HepG2 (cell line): ENCODE measurements around the gene ST6GALNAC4. TPM values are rescaled to one million over a fixed set of nuclear protein-coding genes. Genes with fewer than 3 reads are reported as not detected.

ENCODE experiments used
- ATAC-seq: fragments of 200-7000 bp; cut with Tn5 transposase; 3 replicates; pipeline ENCODE4 v1.9.1; 2020; ENCODE audit warnings: mild to moderate bottlenecking, moderate library complexity
- BruUV-seq: library from RNA; stranded (reverse); fragments of 400-500 nt; replicated peaks from 2 replicates; lab custom pipeline; 2021; lab: Mats Ljungman, UMichigan
- CTCF ChIA-PET: fragments of 300-600 bp; formaldehyde crosslinking; extraction: SDS; loops from one replicate; lab custom pipeline; 2021; ENCODE audit warnings: low total read pairs, inconsistent platforms, low intra/inter-chr PET ratio; lab: Yijun Ruan, JAX
- POLR2A ChIA-PET: fragments of 350-600 bp; sonication (Branson Sonifier 250); formaldehyde crosslinking; loops from one replicate; lab custom pipeline; 2020; ENCODE audit warnings: antibody characterized with exemption, inconsistent platforms; lab: Yijun Ruan, JAX
- DNase-seq: peaks from one replicate; pipeline ENCODE4 v3.0.0-alpha.2; 2015; ENCODE audit warnings: low spot score
- FAIRE-seq: peaks from 3 replicates; lab custom pipeline; 2011; peaks lifted over from hg19 to GRCh38; lab: Jason Lieb, UNC
- H2AFZ ChIP-seq: one replicate; pipeline ENCODE4 v1.6.1; 2011; ENCODE audit warnings: low read length, inconsistent platforms
- H3K27ac ChIP-seq: fragments of 300-600 bp; 3 replicates; pipeline ENCODE4 v1.8.0; 2011; ENCODE audit warnings: mixed run types, mild to moderate bottlenecking, mixed read lengths, low read length, inconsistent platforms; ENCODE audit not compliant: insufficient read depth; ENCODE audit errors: extremely low read length
- H3K27me3 ChIP-seq, 2 experiments: fragments of 200-600 bp in 1 of 2; 2 replicates in 1 of 2; 3 replicates in 1 of 2; pipeline versions ENCODE4 v1.6.0 to v1.8.0; 2011; ENCODE audit warnings: low read length in 2 of 2, mild to moderate bottlenecking in 2 of 2, moderate library complexity in 2 of 2, inconsistent platforms in 1 of 2; ENCODE audit not compliant: insufficient read depth in 2 of 2, control insufficient read depth in 1 of 2
- H3K36me3 ChIP-seq, 2 experiments: fragments of 200-600 bp in 1 of 2; replicated peaks in 1 of 2; 2 replicates in 1 of 2; 3 replicates in 1 of 2; pipeline versions ENCODE4 v1.5.1 to v1.8.0; 2011; ENCODE audit warnings: low read length in 2 of 2, inconsistent platforms in 1 of 2; ENCODE audit not compliant: insufficient read depth in 2 of 2, control insufficient read depth in 1 of 2
- H3K4me1 ChIP-seq: 2 replicates; pipeline ENCODE4 v1.5.1; 2012; ENCODE audit warnings: low read length, inconsistent platforms; ENCODE audit not compliant: insufficient read depth
- H3K4me2 ChIP-seq: 2 replicates; pipeline ENCODE4 v1.6.0; 2011; ENCODE audit warnings: low read depth, low read length, inconsistent platforms
- H3K4me3 ChIP-seq, 3 experiments: fragments of 200-600 bp in 1 of 3; sonication (generic), shearing (Covaris generic) in 1 of 3; replicated peaks in 1 of 3; 2 replicates each; pipeline ENCODE4 v1.5.1; 2011 to 2016; ENCODE audit warnings: low read length in 3 of 3, inconsistent platforms in 2 of 3, low read depth in 2 of 3, mild to moderate bottlenecking in 2 of 3, control low read depth in 1 of 3, mixed read lengths in 1 of 3; ENCODE audit not compliant: insufficient read depth in 1 of 3
- H3K79me2 ChIP-seq: one replicate; pipeline ENCODE4 v1.6.1; 2011; ENCODE audit warnings: low read length, inconsistent platforms; ENCODE audit not compliant: insufficient read depth
- H3K9ac ChIP-seq: 2 replicates; pipeline ENCODE4 v1.6.0; 2011; ENCODE audit warnings: mild to moderate bottlenecking, low read depth, low read length, inconsistent platforms; ENCODE audit not compliant: insufficient read depth
- H3K9me3 ChIP-seq: 2 replicates; pipeline ENCODE4 v1.5.1; 2012; ENCODE audit warnings: mild to moderate bottlenecking, low read length
- H4K20me1 ChIP-seq: 2 replicates; pipeline ENCODE4 v1.6.0; 2011; ENCODE audit warnings: inconsistent platforms, mild to moderate bottlenecking, low read length, moderate library complexity; ENCODE audit not compliant: insufficient read depth
- AGO2 ChIP-seq: fragments of 200-400 bp; formaldehyde crosslinking; optimal IDR thresholded peaks from 2 replicates; pipeline ENCODE3; 2017; ENCODE audit warnings: mild to moderate bottlenecking, low read depth, low read length, moderate library complexity
- FOXC1 ChIP-seq: sonication (generic); formaldehyde crosslinking; IDR thresholded peaks from 2 replicates; pipeline ENCODE4 v1.8.0; 2022; ENCODE audit warnings: mild to moderate bottlenecking, missing genetic modification reagents, borderline replicate concordance
- PITX1 ChIP-seq: sonication (generic); formaldehyde crosslinking; IDR thresholded peaks from 2 replicates; pipeline ENCODE4 v1.5.1; 2020; ENCODE audit warnings: mild to moderate bottlenecking, missing genetic modification reagents
- POLR2G ChIP-seq: fragments of 200-400 bp; formaldehyde crosslinking; IDR thresholded peaks from 2 replicates; pipeline ENCODE4 v1.6.1; 2018; ENCODE audit warnings: mild to moderate bottlenecking, low read depth, low read length, moderate library complexity
- RAD21 ChIP-seq: fragments of 450-650 bp; formaldehyde crosslinking; IDR thresholded peaks from 2 replicates; pipeline ENCODE4 v1.5.0; 2020; ENCODE audit warnings: mild to moderate bottlenecking
- SALL2 ChIP-seq: sonication (generic); formaldehyde crosslinking; IDR thresholded peaks from 2 replicates; pipeline ENCODE4 v1.8.1; 2023; ENCODE audit warnings: mild to moderate bottlenecking, missing genetic modification reagents, inconsistent platforms
- SKI ChIP-seq: fragments of 450-650 bp; IDR thresholded peaks from one replicate; pipeline ENCODE4 v1.6.1; 2018; ENCODE audit warnings: mild to moderate bottlenecking; ENCODE audit not compliant: partially characterized antibody
- SMC3 ChIP-seq: IDR thresholded peaks from 2 replicates; pipeline ENCODE4 v1.6.1; 2011; ENCODE audit warnings: low read length, improper control_type of control experiment
- STAG1 ChIP-seq: sonication (generic); formaldehyde crosslinking; IDR thresholded peaks from 2 replicates; pipeline ENCODE4 v1.4.0; 2020; ENCODE audit warnings: missing genetic modification reagents
- ZBTB38 ChIP-seq: sonication (generic); formaldehyde crosslinking; IDR thresholded peaks from 2 replicates; pipeline ENCODE4 v1.5.1; 2020; ENCODE audit warnings: mild to moderate bottlenecking, missing genetic modification reagents
- WGBS: methylation state at CpG from one replicate; pipeline ENCODE4 v1.1.6; 2017; ENCODE audit warnings: low lambda C conversion rate; 5-methylcytosine and 5-hydroxymethylcytosine counted together
- in situ Hi-C: cut with HindIII; loops from 2 replicates; pipeline ENCODE4 v1.10.0; 2017; ENCODE audit warnings: low pct_unique_long_range_greater_than_20kb; ENCODE audit not compliant: extremely low pct_ligation_motif_present
- intact Hi-C: fragments of 100-400 bp; cut with micrococcal nuclease; formaldehyde crosslinking; loops from one replicate; pipeline ENCODE4 v1.10.0; 2022; ENCODE audit not compliant: unreplicated experiment
- polyA plus RNA-seq, 8 experiments: library from polyadenylated mRNA; depleted of rRNA in 3 of 8; stranded (reverse) in 7 of 8; unstranded in 1 of 8; fragments of >200 nt; fragmentation: Illumina TruSeq in 4 of 8; extraction: Trizol in 4 of 8; gene quantifications; 2 replicates each; pipeline versions ENCODE4 v1.2.1 to v1.2.3, GENCODE V29; 2011 to 2016; ENCODE audit warnings: low read depth in 4 of 8, missing spikeins in 1 of 8, mixed read lengths in 1 of 8; ENCODE audit not compliant: insufficient read depth in 1 of 8
- total RNA-seq, 5 experiments: library from RNA; depleted of rRNA; stranded (reverse); fragments of >200 nt; fragmentation: Illumina TruSeq; extraction: Trizol; gene quantifications; 2 replicates each; pipeline ENCODE4 v1.2.3, GENCODE V29; 2016; ENCODE audit warnings: low read depth in 1 of 5

ST6GALNAC4 gene
- total and polyA plus RNA-seq, 2 of the 13 experiments (the other 11 are each of a cell fraction or from before 2014, with no cell fraction given): 18.8 to 27.7 TPM

GRCh38 chr9:127942216-127943010 lies 25.6 kb upstream of the ST6GALNAC4 start (continued):
- TF ChIP-seq RAD21 (CRISPR knock-in tag) (peak; percentile 60), STAG1 (CRISPR knock-in tag) (peak; percentile 61), SMC3 (peak; percentile 25; the same call in 1 of the 2 replicates), FOXC1 (CRISPR knock-in tag) (peak; percentile 27; the same call in 1 of the 2 replicates), ZBTB38 (peak; percentile 47; the same call in 1 of the 2 replicates), AGO2 (peak; percentile 94), PITX1 (0 out of 2 replicates have a peak, but pooled peaks have one; percentile 48)
- TF ChIP-seq, all 625 proteins: peak for 44

- Histone ChIP-seq H3K4me2 (no peak overlapping the region), H3K79me2 (peaks cover 19% of the 10 kb centered on the region), H3K36me3 (peaks cover 17 to 52% of the 10 kb centered on the region in 2 experiments; a peak in 4 of 5 replicates), H3K9ac (no peak overlapping the region), H3K27me3 (no peaks in the 10 kb centered on the region; a peak in 1 of 5 replicates), H3K4me3 (no peak overlapping the region), H4K20me1 (peaks cover 7% of the 10 kb centered on the region), H3K9me3 (no peaks in the 10 kb centered on the region), H3K4me1 (peaks cover 32% of the 10 kb centered on the region), H2AFZ (no peak overlapping the region), H3K27ac (peak overlapping the region; percentile 4)
- ATAC-seq (no peak), FAIRE-seq (no peak), DNase-seq (no peak)
- TF ChIP-seq SALL2 (CRISPR knock-in tag) (no peak), POLR2G (peak; percentile 29; the same call in 1 of the 2 replicates), SKI (no peak)
- no TSS peak for BruUV-seq
- ChIA-PET POLR2A (interaction anchor here (0.8 to 2.2 kb wide), 4 partner anchors 10 to 126 kb away, joined by 3 to 6 read pairs (median 4); partner anchors contain the start of genes NAIF1 and SLC25A25), CTCF (no interaction called here)
- WGBS: 100% methylated on average over 1 of the region's 3 CpGs
- in situ Hi-C loops (no loop called here), intact Hi-C loops (loop anchor here (2.0 to 10.0 kb wide), 3 partner anchors 35 to 173 kb away; no protein-coding TSS in a partner anchor)
These were observed 25.0 kb upstream of the ST6GALNAC4 start for GRCh38 chr9:127941961-127942215.
